HFFc6 (cell line): ENCODE data around the gene GGA3. TPM values are rescaled to one million over a fixed set of nuclear protein-coding genes. Genes with fewer than 3 reads are reported as not detected.
"Not testable (repeated sequence)": the region's sequence is repeated elsewhere in the genome, so short reads cannot be mapped to it uniquely, and the experiment has no call there.

Experiments used
- DNase-seq: peaks from one replicate; pipeline ENCODE4 v3.0.0-alpha.2; 2018
- H3K27ac Mint-ChIP-seq: 2 replicates; pipeline ENCODE4 v1.8.0; 2020; ENCODE audit warnings: mild to moderate bottlenecking, mixed read lengths
- H3K27me3 Mint-ChIP-seq: 2 replicates; pipeline ENCODE4 v1.8.0; 2021; ENCODE audit warnings: mild to moderate bottlenecking, moderate library complexity, mixed read lengths; ENCODE audit not compliant: insufficient read depth
- H3K36me3 Mint-ChIP-seq: 2 replicates; pipeline ENCODE4 v1.8.0; 2021; ENCODE audit warnings: low read depth, mixed read lengths
- H3K4me1 Mint-ChIP-seq: 2 replicates; pipeline ENCODE4 v1.8.0; 2020; ENCODE audit warnings: low read depth, mixed read lengths
- H3K4me3 Mint-ChIP-seq: 2 replicates; pipeline ENCODE4 v1.8.0; 2020; ENCODE audit warnings: mild to moderate bottlenecking, moderate library complexity, mixed read lengths
- H3K9me3 Mint-ChIP-seq: 2 replicates; pipeline ENCODE4 v1.8.0; 2020; ENCODE audit warnings: mild to moderate bottlenecking, mixed read lengths
- CTCF ChIP-seq: fragments of 200-600 bp; sonication (generic); IDR thresholded peaks from 2 replicates; pipeline ENCODE4 v1.5.0; 2021; ENCODE audit warnings: antibody characterized with exemption, mild to moderate bottlenecking
- total RNA-seq, 6 experiments: library from RNA; stranded (reverse); fragmentation: NEBNext Ultra II Directional; extraction: Animal tissue kit (Norgen Biotek cat#: 25700); gene quantifications; 2 replicates in 1 of 6; 3 replicates in 5 of 6; pipeline ENCODE4 v1.2.3, GENCODE V29; 2021

Gene GGA3
- total RNA-seq, 6 experiments from 2014 or later = 23.2 to 26.5 (median 24.2) TPM

DNA sequence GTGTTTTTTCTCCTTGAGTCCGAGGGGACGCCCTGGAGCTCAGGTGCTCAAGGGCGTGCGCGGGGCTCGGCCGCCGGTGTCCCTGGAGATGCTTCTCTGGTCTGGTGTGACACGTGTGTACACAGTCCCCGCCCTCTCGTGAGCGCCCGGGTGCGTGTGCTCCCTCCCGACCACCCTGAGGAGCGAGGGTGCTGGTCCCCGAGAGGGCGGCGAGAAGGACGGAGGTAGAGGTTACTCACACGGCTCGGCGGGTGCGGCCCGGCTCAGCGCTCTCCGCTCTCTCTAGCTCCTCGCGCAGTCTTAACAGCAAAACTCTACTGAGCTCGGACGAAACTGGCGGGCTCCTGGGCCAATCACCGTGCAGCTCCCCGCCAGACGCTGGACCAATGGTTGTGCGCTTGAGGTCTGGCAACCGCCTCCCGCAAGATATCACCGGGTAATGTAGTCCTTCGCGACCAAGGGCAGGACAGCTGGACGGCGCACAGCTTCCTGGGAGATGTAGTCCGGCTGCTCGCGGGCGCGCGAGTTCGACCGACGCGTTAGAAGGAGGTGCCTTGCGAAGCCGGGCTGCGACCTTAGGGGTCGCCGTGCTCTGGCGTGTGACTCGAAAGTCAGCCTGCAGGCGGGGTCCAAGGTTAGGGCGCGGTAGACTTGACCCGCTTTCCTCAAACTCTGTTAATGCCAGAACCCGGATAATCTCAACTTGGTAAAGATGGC is 27.9 kb upstream of the GGA3 start, which contains the start of gene SLC25A19:
Gene SLC25A19 (minus strand): TSS at position 319 of the 717 bp plus-strand sequence. CDS start 2,669 bp downstream, outside the sequence.
- peaks cover 3% of the 10 kb centered on the region; the same call in 1 of the 2 replicates for H3K27me3 Mint-ChIP-seq
- no peaks in the 10 kb centered on the region for H3K36me3 Mint-ChIP-seq
- peak within 1 kb of the TSS; percentile 100 for H3K27ac Mint-ChIP-seq
- H3K4me1 Mint-ChIP-seq = peaks cover 8% of the 10 kb centered on the region
- peak; percentile 99 for DNase-seq
- peak; percentile 50 for TF ChIP-seq CTCF
- H3K4me3 Mint-ChIP-seq = peak within 1 kb of the TSS; percentile 99
- H3K9me3 Mint-ChIP-seq = no peaks in the 10 kb centered on the region

DNA sequence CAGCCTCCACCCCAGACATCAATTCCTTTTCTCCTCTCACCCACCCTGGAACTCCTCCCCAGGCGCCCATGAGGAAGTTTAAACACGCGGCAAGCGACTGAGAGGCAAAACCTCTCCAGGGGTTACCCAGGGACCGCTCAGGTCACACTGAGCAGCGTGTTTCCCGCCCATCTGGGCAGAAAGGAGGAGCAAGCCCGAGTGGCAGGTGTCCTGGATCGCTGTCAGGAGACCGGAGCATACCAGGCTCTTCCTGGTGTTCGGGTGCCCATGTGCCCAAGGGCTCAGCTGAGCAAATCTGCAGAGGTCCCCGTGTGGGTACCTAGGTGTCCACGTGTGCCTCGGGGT is 27.3 kb upstream of the GGA3 start:
- Mint-ChIP-seq H3K36me3 (no peaks in the 10 kb centered on the region), H3K4me3 (peak overlapping the region; percentile 99), H3K4me1 (peaks cover 8% of the 10 kb centered on the region), H3K27me3 (peaks cover 3% of the 10 kb centered on the region; the same call in 1 of the 2 replicates), H3K9me3 (no peaks in the 10 kb centered on the region), H3K27ac (peak overlapping the region; percentile 100)
- DNase-seq = no peak
- no peak for TF ChIP-seq CTCF

- Mint-ChIP-seq H3K9me3 (no peaks in the 10 kb centered on the region), H3K27ac (no peak overlapping the region), H3K4me1 (peaks cover 8% of the 10 kb centered on the region), H3K36me3 (peaks cover 2% of the 10 kb centered on the region; the same call in 1 of the 2 replicates), H3K27me3 (peaks cover 3% of the 10 kb centered on the region; the same call in 1 of the 2 replicates), H3K4me3 (peak overlapping the region; percentile 99)
- DNase-seq = no peak
- no peak for TF ChIP-seq CTCF
Observed at GRCh38 chr17:75288359-75288758, 27.0 kb upstream of the GGA3 start.

- Mint-ChIP-seq H3K27me3 (peaks cover 3% of the 10 kb centered on the region; the same call in 1 of the 2 replicates), H3K4me3 (no peak overlapping the region), H3K36me3 (peaks cover 4% of the 10 kb centered on the region; the same call in 1 of the 2 replicates), H3K4me1 (peaks cover 8% of the 10 kb centered on the region), H3K9me3 (no peaks in the 10 kb centered on the region), H3K27ac (no peak overlapping the region)
- DNase-seq = no peak
- no peak for TF ChIP-seq CTCF
Observed at GRCh38 chr17:75287221-75287620, 25.8 kb upstream of the GGA3 start.

GRCh38 chr17:75285123-75285522 is 23.7 kb upstream of the GGA3 start:
- peaks cover 3% of the 10 kb centered on the region; the same call in 1 of the 2 replicates for H3K27me3 Mint-ChIP-seq
- no peak overlapping the region for H3K4me3 Mint-ChIP-seq
- no peak for TF ChIP-seq CTCF
- peaks cover 8% of the 10 kb centered on the region for H3K4me1 Mint-ChIP-seq
- peaks cover 4% of the 10 kb centered on the region; the same call in 1 of the 2 replicates for H3K36me3 Mint-ChIP-seq
- H3K27ac Mint-ChIP-seq = no peak overlapping the region
- DNase-seq = no peak
- H3K9me3 Mint-ChIP-seq = no peaks in the 10 kb centered on the region

DNA sequence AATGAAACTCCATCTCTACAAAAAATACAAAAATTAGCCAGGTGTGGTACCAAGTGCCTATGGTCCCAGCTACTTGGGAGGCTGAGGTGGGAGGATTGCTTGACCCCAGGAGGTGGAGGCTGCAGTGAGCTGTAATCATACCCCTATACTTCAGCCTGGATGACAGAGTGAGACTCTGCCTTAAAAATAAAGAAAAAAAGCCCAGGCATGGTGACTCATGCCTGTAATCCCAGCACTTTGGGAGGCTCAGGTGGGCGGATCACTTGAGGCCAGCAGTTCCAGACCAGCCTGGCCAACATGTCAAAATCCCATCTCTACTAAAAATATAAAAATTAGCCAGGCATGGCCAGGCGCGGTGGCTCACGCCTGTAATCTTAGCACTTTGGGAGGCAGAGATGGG is 18.8 kb upstream of the GGA3 start:
- not testable (repeated sequence) for H3K4me3 Mint-ChIP-seq, H3K27ac Mint-ChIP-seq, DNase-seq, H3K9me3 Mint-ChIP-seq, H3K36me3 Mint-ChIP-seq, H3K27me3 Mint-ChIP-seq
- peaks cover 15% of the 10 kb centered on the region for H3K4me1 Mint-ChIP-seq
